Measurements from ENCODE around the gene PTPRG. TPM values are rescaled to one million over a fixed set of nuclear protein-coding genes. Genes with fewer than 3 reads are reported as not detected.

PTPRG gene
- total and polyA plus RNA-seq, 10 of the 15 experiments (the other 5 are each of a cell fraction or from before 2014, with no cell fraction given): 0.29 to 20.7 (median 1.4) TPM

DNA sequence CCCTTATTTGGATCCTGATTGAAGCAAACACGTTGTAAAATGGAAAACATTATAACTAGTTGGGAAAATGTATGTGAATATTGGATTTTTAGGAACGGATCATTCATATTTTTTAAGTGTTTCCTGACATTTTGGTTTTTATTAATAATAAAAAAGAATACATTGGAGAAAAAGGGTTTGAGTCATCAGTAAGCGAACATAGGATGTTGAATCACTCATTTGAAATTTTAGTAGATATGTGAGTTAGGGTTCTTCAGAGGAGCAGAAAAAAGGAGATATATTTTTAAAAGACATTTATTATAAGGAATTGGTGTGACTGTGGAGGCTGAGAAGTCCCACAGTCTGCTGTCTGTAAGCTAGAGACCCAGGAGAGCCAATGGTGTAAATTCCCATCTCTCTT is 258.5 kb downstream of the PTPRG start (continued):
- TF ChIP-seq, protein P1, sequence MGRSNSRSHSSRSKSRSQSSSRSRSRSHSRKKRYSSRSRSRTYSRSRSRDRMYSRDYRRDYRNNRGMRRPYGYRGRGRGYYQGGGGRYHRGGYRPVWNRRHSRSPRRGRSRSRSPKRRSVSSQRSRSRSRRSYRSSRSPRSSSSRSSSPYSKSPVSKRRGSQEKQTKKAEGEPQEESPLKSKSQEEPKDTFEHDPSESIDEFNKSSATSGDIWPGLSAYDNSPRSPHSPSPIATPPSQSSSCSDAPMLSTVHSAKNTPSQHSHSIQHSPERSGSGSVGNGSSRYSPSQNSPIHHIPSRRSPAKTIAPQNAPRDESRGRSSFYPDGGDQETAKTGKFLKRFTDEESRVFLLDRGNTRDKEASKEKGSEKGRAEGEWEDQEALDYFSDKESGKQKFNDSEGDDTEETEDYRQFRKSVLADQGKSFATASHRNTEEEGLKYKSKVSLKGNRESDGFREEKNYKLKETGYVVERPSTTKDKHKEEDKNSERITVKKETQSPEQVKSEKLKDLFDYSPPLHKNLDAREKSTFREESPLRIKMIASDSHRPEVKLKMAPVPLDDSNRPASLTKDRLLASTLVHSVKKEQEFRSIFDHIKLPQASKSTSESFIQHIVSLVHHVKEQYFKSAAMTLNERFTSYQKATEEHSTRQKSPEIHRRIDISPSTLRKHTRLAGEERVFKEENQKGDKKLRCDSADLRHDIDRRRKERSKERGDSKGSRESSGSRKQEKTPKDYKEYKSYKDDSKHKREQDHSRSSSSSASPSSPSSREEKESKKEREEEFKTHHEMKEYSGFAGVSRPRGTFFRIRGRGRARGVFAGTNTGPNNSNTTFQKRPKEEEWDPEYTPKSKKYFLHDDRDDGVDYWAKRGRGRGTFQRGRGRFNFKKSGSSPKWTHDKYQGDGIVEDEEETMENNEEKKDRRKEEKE (IDR thresholded peaks at IDR 0.05): no peak

DNA sequence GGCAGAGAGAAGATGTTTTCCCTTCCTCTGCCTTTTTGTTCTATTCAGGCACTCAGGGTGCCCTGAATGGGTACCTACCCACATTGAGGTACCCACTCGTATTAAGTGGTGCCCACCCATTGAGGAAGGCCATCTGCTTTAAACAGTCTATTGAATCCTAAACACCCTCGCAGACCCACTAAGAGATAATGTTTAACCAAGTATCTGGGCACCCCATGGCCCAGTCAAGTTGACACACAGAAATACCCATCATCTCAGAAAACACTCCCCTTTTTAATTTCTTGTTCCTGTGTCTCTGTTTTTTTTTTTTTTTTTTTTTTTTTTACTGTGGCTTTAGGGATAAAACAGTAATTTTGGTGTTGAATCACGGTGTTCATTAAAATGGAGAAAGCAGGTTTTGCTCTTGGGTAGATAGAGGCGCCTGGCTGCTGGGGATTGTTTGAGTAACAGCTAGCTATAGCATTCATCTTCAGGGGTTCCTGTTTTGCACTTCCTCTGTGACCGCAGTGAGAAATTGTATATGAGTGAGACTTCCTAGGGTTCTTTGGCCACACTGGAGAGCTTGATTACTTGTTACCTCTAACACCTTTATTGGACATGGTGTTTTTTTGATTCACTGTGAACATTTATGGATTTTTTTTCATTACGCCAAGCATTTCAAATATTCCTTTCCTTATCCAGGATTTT is 259.1 kb downstream of the PTPRG start:
- no TSS peak for BruUV-seq (replicated peaks)
- peak; percentile 72 for ATAC-seq
- Histone ChIP-seq H3K36me3 (ENCODE audit: control insufficient read depth in 2 of 2, insufficient read depth in 2 of 2, low read length in 1 of 2) (no peaks in the 10 kb centered on the region), H2AFZ (ENCODE audit: control insufficient read depth, low read depth, low read length) (no peak overlapping the region), H3K27me3 (replicated peaks in 1 of 2; ENCODE audit: control insufficient read depth in 2 of 2, insufficient read depth in 2 of 2, low read length in 1 of 2) (no peaks in the 10 kb centered on the region), H3K4me1 (ENCODE audit: control insufficient read depth, insufficient read depth, low read length) (no peaks in the 10 kb centered on the region), H3K4me3 (no peak overlapping the region), H3K9me3 (replicated peaks; ENCODE audit: control insufficient read depth, insufficient read depth, low read length) (no peaks in the 10 kb centered on the region), H3K9ac (ENCODE audit: control insufficient read depth, insufficient read depth, low read length) (no peak overlapping the region), H3K79me2 (ENCODE audit: control insufficient read depth, insufficient read depth, low read length) (no peaks in the 10 kb centered on the region), H3K4me2 (ENCODE audit: control insufficient read depth, insufficient read depth) (no peak overlapping the region), H4K20me1 (ENCODE audit: control insufficient read depth, insufficient read depth) (no peaks in the 10 kb centered on the region), H3K27ac (ENCODE audit: control insufficient read depth, insufficient read depth) (no peak overlapping the region)
- ChIA-PET RAD21 (ENCODE audit: unreplicated experiment) (interaction anchor here (0.6 to 1.0 kb wide), 3 partner anchors 11 to 328 kb away, joined by 3 read pairs; no protein-coding TSS in a partner anchor), SMC1A (ENCODE audit: uncharacterized antibody, unreplicated experiment) (interaction anchor here (0.6 to 3.9 kb wide), 8 partner anchors 8 to 96 kb away, joined by 3 to 15 read pairs (median 4); no protein-coding TSS in a partner anchor), CTCF (interaction anchor here (0.7 to 1.6 kb wide), 3 partner anchors 9 to 69 kb away, joined by 3 to 5 read pairs (median 3); no protein-coding TSS in a partner anchor), POLR2A (interaction anchor here (0.5 to 1.4 kb wide), 4 partner anchors 23 to 175 kb away, joined by 3 to 5 read pairs (median 4); no protein-coding TSS in a partner anchor)
- WGBS (ENCODE audit: insufficient coverage, insufficient replicate concordance, low lambda C conversion rate, missing lambda C conversion rate): 22% methylated on average over 6 of the region's 6 CpGs
- FAIRE-seq: no peak
- DNase-seq (ENCODE audit: low read depth, low spot score): no peak
- no peak for TF ChIP-seq YBX1 (IDR thresholded peaks at IDR 0.05)
- no peak for TF ChIP-seq SUZ12 (IDR thresholded peaks at IDR 0.05; ENCODE audit: unreplicated experiment)
- TF ChIP-seq RCOR1 (conservative IDR thresholded peaks at IDR 0.05; ENCODE audit: low read depth, low read length): no peak
- no peak for TF ChIP-seq TAF1 (IDR thresholded peaks at IDR 0.05; ENCODE audit: borderline replicate concordance, low read depth, low read length)
- no peak for TF ChIP-seq NR2F1 (conservative IDR thresholded peaks at IDR 0.05)
- TF ChIP-seq, protein P2, sequence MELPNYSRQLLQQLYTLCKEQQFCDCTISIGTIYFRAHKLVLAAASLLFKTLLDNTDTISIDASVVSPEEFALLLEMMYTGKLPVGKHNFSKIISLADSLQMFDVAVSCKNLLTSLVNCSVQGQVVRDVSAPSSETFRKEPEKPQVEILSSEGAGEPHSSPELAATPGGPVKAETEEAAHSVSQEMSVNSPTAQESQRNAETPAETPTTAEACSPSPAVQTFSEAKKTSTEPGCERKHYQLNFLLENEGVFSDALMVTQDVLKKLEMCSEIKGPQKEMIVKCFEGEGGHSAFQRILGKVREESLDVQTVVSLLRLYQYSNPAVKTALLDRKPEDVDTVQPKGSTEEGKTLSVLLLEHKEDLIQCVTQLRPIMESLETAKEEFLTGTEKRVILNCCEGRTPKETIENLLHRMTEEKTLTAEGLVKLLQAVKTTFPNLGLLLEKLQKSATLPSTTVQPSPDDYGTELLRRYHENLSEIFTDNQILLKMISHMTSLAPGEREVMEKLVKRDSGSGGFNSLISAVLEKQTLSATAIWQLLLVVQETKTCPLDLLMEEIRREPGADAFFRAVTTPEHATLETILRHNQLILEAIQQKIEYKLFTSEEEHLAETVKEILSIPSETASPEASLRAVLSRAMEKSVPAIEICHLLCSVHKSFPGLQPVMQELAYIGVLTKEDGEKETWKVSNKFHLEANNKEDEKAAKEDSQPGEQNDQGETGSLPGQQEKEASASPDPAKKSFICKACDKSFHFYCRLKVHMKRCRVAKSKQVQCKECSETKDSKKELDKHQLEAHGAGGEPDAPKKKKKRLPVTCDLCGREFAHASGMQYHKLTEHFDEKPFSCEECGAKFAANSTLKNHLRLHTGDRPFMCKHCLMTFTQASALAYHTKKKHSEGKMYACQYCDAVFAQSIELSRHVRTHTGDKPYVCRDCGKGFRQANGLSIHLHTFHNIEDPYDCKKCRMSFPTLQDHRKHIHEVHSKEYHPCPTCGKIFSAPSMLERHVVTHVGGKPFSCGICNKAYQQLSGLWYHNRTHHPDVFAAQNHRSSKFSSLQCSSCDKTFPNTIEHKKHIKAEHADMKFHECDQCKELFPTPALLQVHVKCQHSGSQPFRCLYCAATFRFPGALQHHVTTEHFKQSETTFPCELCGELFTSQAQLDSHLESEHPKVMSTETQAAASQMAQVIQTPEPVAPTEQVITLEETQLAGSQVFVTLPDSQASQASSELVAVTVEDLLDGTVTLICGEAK (IDR thresholded peaks at IDR 0.05; ENCODE audit: borderline replicate concordance): no peak
- no peak for TF ChIP-seq ZNF622 (IDR thresholded peaks at IDR 0.05)
- TF ChIP-seq BACH1 (IDR thresholded peaks at IDR 0.05; ENCODE audit: borderline replicate concordance): no peak
- TF ChIP-seq SRF (IDR thresholded peaks at IDR 0.05; ENCODE audit: low read depth in 2 of 2, low read length in 2 of 2): no peak
- TF ChIP-seq MYB (IDR thresholded peaks at IDR 0.05; ENCODE audit: borderline replicate concordance, low read depth, low read length): no peak
- in situ Hi-C loops (cut with MboI): no loop called here
- intact Hi-C loops (cut with micrococcal nuclease; ENCODE audit: unreplicated experiment): no loop called here
